IMR-90 (cell line): Measurements from ENCODE around the gene CASK. TPM values are rescaled to one million over a fixed set of nuclear protein-coding genes. Genes with fewer than 3 reads are reported as not detected.

Experiments
- ATAC-seq: fragments of 200-7000 bp; cut with Tn5 transposase; 2 replicates; pipeline ENCODE4 v1.9.1; 2020; ENCODE audit warnings: low read depth, mild to moderate bottlenecking, moderate library complexity
- BruUV-seq: library from RNA; stranded (reverse); fragments of 400-500 nt; replicated peaks from 2 replicates; lab custom pipeline; 2021; lab: Mats Ljungman, UMichigan
- CTCF ChIA-PET: fragments of 300-600 bp; formaldehyde crosslinking; extraction: SDS; loops from one replicate; lab custom pipeline; 2021; ENCODE audit warnings: antibody characterized with exemption; lab: Yijun Ruan, JAX
- POLR2A ChIA-PET: fragments of 300-600 bp; sonication (Branson Sonifier 250); formaldehyde crosslinking; loops from one replicate; lab custom pipeline; 2022; ENCODE audit warnings: antibody characterized with exemption; ENCODE audit not compliant: unreplicated experiment; lab: Charles Lee
- DNase-seq: peaks from one replicate; pipeline ENCODE4 v3.0.0; 2013
- H2AFZ ChIP-seq: replicated peaks from 2 replicates; pipeline ENCODE3; 2013; ENCODE audit warnings: low read length, mild to moderate bottlenecking; ENCODE audit not compliant: poor library complexity
- H2AK5ac ChIP-seq: 2 replicates; pipeline ENCODE4 v1.6.1; 2013; ENCODE audit warnings: low read depth, low read length, inconsistent platforms
- H2AK9ac ChIP-seq: replicated peaks from 2 replicates; pipeline ENCODE3; 2013; ENCODE audit warnings: mild to moderate bottlenecking, low read depth, low read length, moderate library complexity; ENCODE audit not compliant: poor library complexity
- H2BK120ac ChIP-seq: 2 replicates; pipeline ENCODE4 v1.6.1; 2013; ENCODE audit warnings: low read depth, low read length, inconsistent platforms
- H2BK15ac ChIP-seq: 3 replicates; pipeline ENCODE4 v1.6.1; 2013; ENCODE audit warnings: low read depth, low read length, inconsistent platforms
- H2BK20ac ChIP-seq: 2 replicates; pipeline ENCODE4 v1.6.1; 2013; ENCODE audit warnings: low read depth, mild to moderate bottlenecking, inconsistent platforms, low read length, moderate library complexity
- H2BK5ac ChIP-seq: 2 replicates; pipeline ENCODE4 v1.6.1; 2013; ENCODE audit warnings: mild to moderate bottlenecking, low read depth, low read length, inconsistent platforms; ENCODE audit not compliant: poor library complexity, severe bottlenecking
- H3K14ac ChIP-seq: replicated peaks from 2 replicates; pipeline ENCODE4 v1.6.1; 2013; ENCODE audit warnings: low read depth, low read length, inconsistent platforms
- H3K18ac ChIP-seq: 2 replicates; pipeline ENCODE4 v1.6.1; 2013; ENCODE audit warnings: low read depth, low read length, control low read depth
- H3K23ac ChIP-seq: 2 replicates; pipeline ENCODE4 v1.6.1; 2013; ENCODE audit warnings: low read depth, low read length, inconsistent platforms
- H3K27ac ChIP-seq: 2 replicates; pipeline ENCODE4 v1.5.1; 2013; ENCODE audit warnings: mild to moderate bottlenecking, control low read depth, low read length; ENCODE audit not compliant: insufficient read depth
- H3K27me3 ChIP-seq: 2 replicates; pipeline ENCODE4 v1.6.1; 2013; ENCODE audit warnings: low read length; ENCODE audit not compliant: control insufficient read depth, insufficient read depth
- H3K36me3 ChIP-seq: 2 replicates; pipeline ENCODE4 v1.6.1; 2013; ENCODE audit warnings: low read length, mixed read lengths; ENCODE audit not compliant: control insufficient read depth, insufficient read depth
- H3K4ac ChIP-seq: 2 replicates; pipeline ENCODE4 v1.6.1; 2013; ENCODE audit warnings: low read depth, low read length, inconsistent platforms
- H3K4me1 ChIP-seq: 2 replicates; pipeline ENCODE4 v1.6.1; 2013; ENCODE audit warnings: low read length, mixed read lengths; ENCODE audit not compliant: control insufficient read depth, insufficient read depth
- H3K4me2 ChIP-seq: 2 replicates; pipeline ENCODE4 v1.6.1; 2013; ENCODE audit warnings: low read depth, mild to moderate bottlenecking, control low read depth, low read length, moderate library complexity
- H3K4me3 ChIP-seq: 2 replicates; pipeline ENCODE4 v1.5.1; 2013; ENCODE audit warnings: low read depth, mild to moderate bottlenecking, control low read depth, low read length, moderate library complexity; ENCODE audit not compliant: insufficient read depth
- H3K56ac ChIP-seq: 2 replicates; pipeline ENCODE4 v1.6.1; 2013; ENCODE audit warnings: low read length, inconsistent platforms; ENCODE audit not compliant: insufficient read depth; ENCODE audit errors: extremely low read depth
- H3K79me1 ChIP-seq, 2 experiments: 2 replicates each; pipeline ENCODE4 v1.6.1; 2013; ENCODE audit warnings: low read length in 2 of 2, inconsistent platforms in 1 of 2, low read depth in 1 of 2
- H3K9ac ChIP-seq: 2 replicates; pipeline ENCODE4 v1.6.1; 2013; ENCODE audit warnings: low read depth, low read length, control low read depth
- H3K9me1 ChIP-seq: 2 replicates; pipeline ENCODE4 v1.6.1; 2013; ENCODE audit warnings: low read length, inconsistent platforms; ENCODE audit not compliant: insufficient read depth
- H3K9me3 ChIP-seq: 2 replicates; pipeline ENCODE4 v1.6.1; 2013; ENCODE audit warnings: low read length; ENCODE audit not compliant: control insufficient read depth, insufficient read depth
- H4K20me1 ChIP-seq: 2 replicates; pipeline ENCODE4 v1.6.1; 2013; ENCODE audit warnings: low read length, inconsistent platforms; ENCODE audit not compliant: insufficient read depth
- H4K5ac ChIP-seq: 2 replicates; pipeline ENCODE4 v1.6.1; 2013; ENCODE audit warnings: mild to moderate bottlenecking, low read depth, low read length, control low read depth
- H4K8ac ChIP-seq, 2 experiments: 2 replicates each; pipeline ENCODE4 v1.6.1; 2013; ENCODE audit warnings: low read depth in 2 of 2, low read length in 2 of 2, control low read depth in 1 of 2, inconsistent platforms in 1 of 2
- H4K91ac ChIP-seq: 2 replicates; pipeline ENCODE4 v1.6.1; 2013; ENCODE audit warnings: low read depth, low read length, inconsistent platforms; ENCODE audit not compliant: insufficient read depth
- CHD1 ChIP-seq: IDR thresholded peaks from 2 replicates; pipeline ENCODE4 v1.6.1; 2012; ENCODE audit warnings: low read depth, low read length, improper control_type of control experiment
- FOS ChIP-seq: fragments of 150-350 bp; IDR thresholded peaks from 2 replicates; pipeline ENCODE4 v1.6.1; 2016; ENCODE audit warnings: low read depth, low read length
- MAFK ChIP-seq: IDR thresholded peaks from 2 replicates; pipeline ENCODE4 v1.6.1; 2012; ENCODE audit warnings: low read depth, low read length, improper control_type of control experiment
- MAZ ChIP-seq: IDR thresholded peaks from 2 replicates; pipeline ENCODE4 v1.6.1; 2012; ENCODE audit warnings: low read depth, mild to moderate bottlenecking, low read length, improper control_type of control experiment, moderate library complexity, borderline replicate concordance
- NFE2L2 ChIP-seq: fragments of 150-350 bp; IDR thresholded peaks from 2 replicates; pipeline ENCODE4 v1.6.1; 2016; ENCODE audit warnings: low read depth, mild to moderate bottlenecking, low read length
- RFX5 ChIP-seq: IDR thresholded peaks from 2 replicates; pipeline ENCODE4 v1.8.0; 2012; ENCODE audit warnings: low read depth, mild to moderate bottlenecking, low read length, moderate library complexity
- WGBS, 2 experiments: methylation state at CpG; one replicate each; pipeline versions ENCODE4 v1.1.5 to v1.1.7; 2013; ENCODE audit warnings: missing lambda C conversion rate in 2 of 2; ENCODE audit not compliant: insufficient read length in 1 of 2; ENCODE audit errors: extremely low coverage in 2 of 2; 5-methylcytosine and 5-hydroxymethylcytosine counted together
- dilution Hi-C: fragments of 300-500 bp; cut with HindIII; formaldehyde crosslinking; loops from one replicate; pipeline ENCODE4 v1.14.3; 2018; ENCODE audit warnings: low sequenced_read_pairs; ENCODE audit not compliant: unreplicated experiment
- in situ Hi-C: fragments of 300-500 bp; cut with MboI; formaldehyde crosslinking; loops from 3 replicates; pipeline ENCODE4 v1.14.3; 2019; ENCODE audit warnings: low sequenced_read_pairs, inconsistent platforms, mixed read lengths
- intact Hi-C: fragments of 100-400 bp; cut with micrococcal nuclease; formaldehyde crosslinking; loops from 2 replicates; pipeline ENCODE4 v1.10.0; 2022
- polyA plus RNA-seq, 3 experiments: library from polyadenylated mRNA; depleted of rRNA; stranded (reverse); fragments of >200 nt; gene quantifications; 2 replicates each; pipeline ENCODE4 v1.2.3, GENCODE V29; 2012; ENCODE audit warnings: low replicate concordance in 1 of 3
- total RNA-seq: library from RNA; depleted of rRNA; stranded (reverse); fragments of >200 nt; gene quantifications from 2 replicates; pipeline ENCODE4 v1.2.3, GENCODE V29; 2012
- TF ChIP-seq, protein P1 (sequence below): fragments of 150-350 bp; IDR thresholded peaks from 2 replicates; pipeline ENCODE4 v1.6.1; 2016; ENCODE audit warnings: low read depth, mild to moderate bottlenecking, low read length, moderate library complexity, borderline replicate concordance

The CASK gene
- total and polyA plus RNA-seq, 2 of the 4 experiments (the other 2 are of a cell fraction) = 9.4 to 17.7 TPM

GRCh38 chrX:41561045-41561444, 362.3 kb downstream of the CASK start:
- Histone ChIP-seq H3K4me2 (peak overlapping the region; percentile 69; the same call in 1 of the 2 replicates), H3K9ac (no peak overlapping the region)
- in situ Hi-C loops = loop anchor here (25.0 kb wide), 1 partner anchor 526 kb away; no protein-coding TSS in a partner anchor

More at GRCh38 chrX:41561045-41561444, 362.3 kb downstream of the CASK start:
- no peaks in the 10 kb centered on the region; the same call in 1 of the 2 replicates for H3K27me3 ChIP-seq
- no peak overlapping the region for H3K14ac ChIP-seq
- TF ChIP-seq MAFK = no peak; the same call in 1 of the 2 replicates
- no peak for TF ChIP-seq RFX5
- TF ChIP-seq, protein P1, sequence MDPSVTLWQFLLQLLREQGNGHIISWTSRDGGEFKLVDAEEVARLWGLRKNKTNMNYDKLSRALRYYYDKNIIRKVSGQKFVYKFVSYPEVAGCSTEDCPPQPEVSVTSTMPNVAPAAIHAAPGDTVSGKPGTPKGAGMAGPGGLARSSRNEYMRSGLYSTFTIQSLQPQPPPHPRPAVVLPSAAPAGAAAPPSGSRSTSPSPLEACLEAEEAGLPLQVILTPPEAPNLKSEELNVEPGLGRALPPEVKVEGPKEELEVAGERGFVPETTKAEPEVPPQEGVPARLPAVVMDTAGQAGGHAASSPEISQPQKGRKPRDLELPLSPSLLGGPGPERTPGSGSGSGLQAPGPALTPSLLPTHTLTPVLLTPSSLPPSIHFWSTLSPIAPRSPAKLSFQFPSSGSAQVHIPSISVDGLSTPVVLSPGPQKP = no peak
- peak; percentile 73; the same call in 1 of the 2 replicates for TF ChIP-seq NFE2L2
- TF ChIP-seq FOS = peak; percentile 79
- TF ChIP-seq CHD1 = no peak
- no peak for TF ChIP-seq MAZ
- peak overlapping the region; percentile 69; the same call in 1 of the 2 replicates for H3K27ac ChIP-seq
- peak overlapping the region in 1 of 2 experiments; percentile 68; a peak in 1 of 4 replicates for H4K8ac ChIP-seq
- H2BK120ac ChIP-seq = peak overlapping the region; percentile 87; the same call in 1 of the 2 replicates
- peak overlapping the region; percentile 55; the same call in 1 of the 3 replicates for H2BK15ac ChIP-seq
- H3K4ac ChIP-seq = peak overlapping the region; percentile 36; the same call in 1 of the 2 replicates
- CTCF ChIA-PET = no interaction called here
- H3K36me3 ChIP-seq = no peaks in the 10 kb centered on the region
- no peak overlapping the region for H2AK9ac ChIP-seq
- peak overlapping the region; percentile 62; the same call in 1 of the 2 replicates for H2BK20ac ChIP-seq
- no peak overlapping the region for H2AFZ ChIP-seq
- ATAC-seq (peak; percentile 80), DNase-seq (peak; percentile 95)
- peak overlapping the region; percentile 83 for H3K18ac ChIP-seq
- no peaks in the 10 kb centered on the region for H4K20me1 ChIP-seq
- no peak overlapping the region for H2AK5ac ChIP-seq
- peaks cover 3% of the 10 kb centered on the region for H3K4me1 ChIP-seq
- no TSS peak for BruUV-seq
- POLR2A ChIA-PET = interaction anchor here (0.5 kb wide), 1 partner anchor 219 kb away, joined by 3 read pairs; no protein-coding TSS in a partner anchor
- intact Hi-C loops (loop anchor here (5.0 kb wide), 1 partner anchor 216 kb away; no protein-coding TSS in a partner anchor), dilution Hi-C loops (no loop called here)
- H3K79me1 ChIP-seq = no peaks in the 10 kb centered on the region
- WGBS, 2 experiments = no CpG with 5 or more reads among the region's 2 CpGs
- H3K4me3 ChIP-seq = no peak overlapping the region
- no peak overlapping the region for H3K23ac ChIP-seq
- peaks cover 2% of the 10 kb centered on the region; the same call in 1 of the 2 replicates for H3K9me1 ChIP-seq
- H4K5ac ChIP-seq = peak overlapping the region; percentile 72; the same call in 1 of the 2 replicates
- no peak overlapping the region for H4K91ac ChIP-seq
- no peaks in the 10 kb centered on the region for H3K9me3 ChIP-seq
- peak overlapping the region; percentile 63 for H2BK5ac ChIP-seq
- H3K56ac ChIP-seq = no peak overlapping the region
